Neural cell (in vitro differentiated cells): ENCODE results near the gene ADAT3. TPM values are rescaled to one million over a fixed set of nuclear protein-coding genes. Genes with fewer than 3 reads are reported as not detected.
A peak's percentile ranks its signal among the peaks of the same experiment; 100 is the strongest.

Source experiments
- H2AFZ ChIP-seq: fragments of 200-600, 300-800 bp; sonication (generic), shearing (Covaris generic); 2 replicates; pipeline ENCODE4 v1.6.0; 2014; ENCODE audit warnings: low read depth, mild to moderate bottlenecking, antibody characterized with exemption, low read length, moderate library complexity
- H3F3A ChIP-seq: fragments of 200-600 bp; shearing (Covaris generic); 2 replicates; pipeline ENCODE4 v1.6.1; 2016; ENCODE audit warnings: mild to moderate bottlenecking, moderate library complexity, mixed read lengths, antibody characterized with exemption, low read length; ENCODE audit not compliant: insufficient read depth, poor library complexity, severe bottlenecking
- H3K27ac ChIP-seq: fragments of 200-600, 300-800 bp; sonication (generic), shearing (Covaris generic); 2 replicates; pipeline ENCODE4 v1.5.1; 2014; ENCODE audit warnings: mild to moderate bottlenecking, low read length, moderate library complexity
- H3K27me3 ChIP-seq: fragments of 300-800, 200-600 bp; sonication (generic), shearing (Covaris generic); 2 replicates; pipeline ENCODE4 v1.6.0; 2014; ENCODE audit warnings: mild to moderate bottlenecking, low read depth, low read length, moderate library complexity; ENCODE audit not compliant: insufficient read depth
- H3K36me3 ChIP-seq: fragments of 300-800, 200-600 bp; sonication (generic), shearing (Covaris generic); 2 replicates; pipeline ENCODE4 v1.5.1; 2014; ENCODE audit warnings: mild to moderate bottlenecking, antibody characterized with exemption, low read length, moderate library complexity; ENCODE audit not compliant: insufficient read depth
- H3K4me2 ChIP-seq: fragments of 300-800, 200-600 bp; sonication (generic), shearing (Covaris generic); 2 replicates; pipeline ENCODE4 v1.6.0; 2014; ENCODE audit warnings: mild to moderate bottlenecking, low read length
- H3K4me3 ChIP-seq: fragments of 300-800, 200-600 bp; sonication (generic), shearing (Covaris generic); 2 replicates; pipeline ENCODE4 v1.5.1; 2014; ENCODE audit warnings: mild to moderate bottlenecking, low read length, moderate library complexity
- H3K79me2 ChIP-seq: fragments of 200-600 bp; shearing (Covaris generic); replicated peaks from 2 replicates; pipeline ENCODE4 v1.6.0; 2014; ENCODE audit warnings: mild to moderate bottlenecking, low read length, moderate library complexity; ENCODE audit not compliant: insufficient read depth
- H3K9ac ChIP-seq: fragments of 300-800, 200-600 bp; sonication (generic), shearing (Covaris generic); 2 replicates; pipeline ENCODE4 v1.6.1; 2016; ENCODE audit warnings: mild to moderate bottlenecking, low read length, mixed read lengths
- H3K9me2 ChIP-seq: fragments of 200-600 bp; shearing (Covaris generic); 2 replicates; pipeline ENCODE4 v1.6.1; 2016; ENCODE audit warnings: mild to moderate bottlenecking, low read length, mixed read lengths; ENCODE audit not compliant: insufficient read depth
- H3K9me3 ChIP-seq: fragments of 200-600, 300-800 bp; sonication (generic), shearing (Covaris generic); 2 replicates; pipeline ENCODE4 v1.6.1; 2016; ENCODE audit warnings: mild to moderate bottlenecking, mixed run types, low read length, moderate library complexity, mixed read lengths
- H4K20me1 ChIP-seq: fragments of 200-600 bp; shearing (Covaris generic); 2 replicates; pipeline ENCODE4 v1.6.1; 2016; ENCODE audit warnings: mild to moderate bottlenecking, mixed run types; ENCODE audit not compliant: insufficient read depth
- EP300 ChIP-seq: fragments of 450-650 bp; conservative IDR thresholded peaks from 2 replicates; pipeline ENCODE4 v1.6.1; 2014; ENCODE audit warnings: antibody characterized with exemption, mild to moderate bottlenecking, moderate library complexity; ENCODE audit not compliant: poor library complexity, severe bottlenecking
- EZH2 ChIP-seq: fragments of 200-600, 300-800 bp; shearing (Covaris generic), sonication (generic); IDR thresholded peaks from 2 replicates; pipeline ENCODE4 v1.6.1; 2014; ENCODE audit warnings: antibody characterized with exemption, low read length, borderline replicate concordance, mild to moderate bottlenecking; ENCODE audit not compliant: insufficient read depth, poor library complexity, severe bottlenecking
- MXI1 ChIP-seq: fragments of 450-650 bp; conservative IDR thresholded peaks from 2 replicates; pipeline ENCODE4 v1.6.1; 2014; ENCODE audit warnings: antibody characterized with exemption, mild to moderate bottlenecking; ENCODE audit not compliant: poor library complexity, severe bottlenecking
- POLR2AphosphoS5 ChIP-seq: IDR thresholded peaks from 2 replicates; pipeline ENCODE4 v1.6.1; 2012
- RAD21 ChIP-seq: fragments of 450-650 bp; conservative IDR thresholded peaks from 2 replicates; pipeline ENCODE4 v1.6.1; 2014; ENCODE audit warnings: antibody characterized with exemption, mild to moderate bottlenecking, moderate library complexity
- SMC3 ChIP-seq: fragments of 450-650 bp; conservative IDR thresholded peaks from 2 replicates; pipeline ENCODE4 v1.6.1; 2014; ENCODE audit warnings: antibody characterized with exemption, mild to moderate bottlenecking, moderate library complexity; ENCODE audit not compliant: poor library complexity
- TAF1 ChIP-seq: IDR thresholded peaks from 2 replicates; pipeline ENCODE4 v1.6.1; 2012; ENCODE audit warnings: low read depth
- polyA plus RNA-seq: library from polyadenylated mRNA; depleted of rRNA; stranded (reverse); fragments of >200 nt; gene quantifications from 2 replicates; pipeline ENCODE4 v1.2.3, GENCODE V29; 2014
- TF ChIP-seq, protein P1 (sequence below): IDR thresholded peaks from 2 replicates; pipeline ENCODE4 v1.6.1; 2012; ENCODE audit warnings: borderline replicate concordance
- TF ChIP-seq, protein P2 (sequence below): fragments of 450-650 bp; IDR thresholded peaks from 2 replicates; pipeline ENCODE4 v1.5.1; 2014; ENCODE audit warnings: antibody characterized with exemption, mild to moderate bottlenecking, moderate library complexity; ENCODE audit not compliant: poor library complexity, severe bottlenecking

Gene ADAT3
- polyA plus RNA-seq, 1 donor from 2014 or later, result 1.6 TPM

- Histone ChIP-seq H3K9ac (peak overlapping the region; percentile 9), H3K27ac (no peak overlapping the region), H3K9me2 (no peaks in the 10 kb centered on the region), H3K27me3 (peaks cover 26% of the 10 kb centered on the region), H3K9me3 (no peaks in the 10 kb centered on the region), H4K20me1 (no peaks in the 10 kb centered on the region), H3K4me2 (no peak overlapping the region), H3F3A (no peaks in the 10 kb centered on the region), H3K79me2 (no peaks in the 10 kb centered on the region), H3K36me3 (no peaks in the 10 kb centered on the region), H2AFZ (no peak overlapping the region), H3K4me3 (peak overlapping the region; percentile 66)
- TF ChIP-seq MXI1 (no peak), EZH2 (no peak), EP300 (no peak), POLR2AphosphoS5 (no peak), RAD21 (no peak), SMC3 (no peak), TAF1 (no peak)
- TF ChIP-seq, protein P1, sequence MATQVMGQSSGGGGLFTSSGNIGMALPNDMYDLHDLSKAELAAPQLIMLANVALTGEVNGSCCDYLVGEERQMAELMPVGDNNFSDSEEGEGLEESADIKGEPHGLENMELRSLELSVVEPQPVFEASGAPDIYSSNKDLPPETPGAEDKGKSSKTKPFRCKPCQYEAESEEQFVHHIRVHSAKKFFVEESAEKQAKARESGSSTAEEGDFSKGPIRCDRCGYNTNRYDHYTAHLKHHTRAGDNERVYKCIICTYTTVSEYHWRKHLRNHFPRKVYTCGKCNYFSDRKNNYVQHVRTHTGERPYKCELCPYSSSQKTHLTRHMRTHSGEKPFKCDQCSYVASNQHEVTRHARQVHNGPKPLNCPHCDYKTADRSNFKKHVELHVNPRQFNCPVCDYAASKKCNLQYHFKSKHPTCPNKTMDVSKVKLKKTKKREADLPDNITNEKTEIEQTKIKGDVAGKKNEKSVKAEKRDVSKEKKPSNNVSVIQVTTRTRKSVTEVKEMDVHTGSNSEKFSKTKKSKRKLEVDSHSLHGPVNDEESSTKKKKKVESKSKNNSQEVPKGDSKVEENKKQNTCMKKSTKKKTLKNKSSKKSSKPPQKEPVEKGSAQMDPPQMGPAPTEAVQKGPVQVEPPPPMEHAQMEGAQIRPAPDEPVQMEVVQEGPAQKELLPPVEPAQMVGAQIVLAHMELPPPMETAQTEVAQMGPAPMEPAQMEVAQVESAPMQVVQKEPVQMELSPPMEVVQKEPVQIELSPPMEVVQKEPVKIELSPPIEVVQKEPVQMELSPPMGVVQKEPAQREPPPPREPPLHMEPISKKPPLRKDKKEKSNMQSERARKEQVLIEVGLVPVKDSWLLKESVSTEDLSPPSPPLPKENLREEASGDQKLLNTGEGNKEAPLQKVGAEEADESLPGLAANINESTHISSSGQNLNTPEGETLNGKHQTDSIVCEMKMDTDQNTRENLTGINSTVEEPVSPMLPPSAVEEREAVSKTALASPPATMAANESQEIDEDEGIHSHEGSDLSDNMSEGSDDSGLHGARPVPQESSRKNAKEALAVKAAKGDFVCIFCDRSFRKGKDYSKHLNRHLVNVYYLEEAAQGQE, result no peak
- TF ChIP-seq, protein P2, sequence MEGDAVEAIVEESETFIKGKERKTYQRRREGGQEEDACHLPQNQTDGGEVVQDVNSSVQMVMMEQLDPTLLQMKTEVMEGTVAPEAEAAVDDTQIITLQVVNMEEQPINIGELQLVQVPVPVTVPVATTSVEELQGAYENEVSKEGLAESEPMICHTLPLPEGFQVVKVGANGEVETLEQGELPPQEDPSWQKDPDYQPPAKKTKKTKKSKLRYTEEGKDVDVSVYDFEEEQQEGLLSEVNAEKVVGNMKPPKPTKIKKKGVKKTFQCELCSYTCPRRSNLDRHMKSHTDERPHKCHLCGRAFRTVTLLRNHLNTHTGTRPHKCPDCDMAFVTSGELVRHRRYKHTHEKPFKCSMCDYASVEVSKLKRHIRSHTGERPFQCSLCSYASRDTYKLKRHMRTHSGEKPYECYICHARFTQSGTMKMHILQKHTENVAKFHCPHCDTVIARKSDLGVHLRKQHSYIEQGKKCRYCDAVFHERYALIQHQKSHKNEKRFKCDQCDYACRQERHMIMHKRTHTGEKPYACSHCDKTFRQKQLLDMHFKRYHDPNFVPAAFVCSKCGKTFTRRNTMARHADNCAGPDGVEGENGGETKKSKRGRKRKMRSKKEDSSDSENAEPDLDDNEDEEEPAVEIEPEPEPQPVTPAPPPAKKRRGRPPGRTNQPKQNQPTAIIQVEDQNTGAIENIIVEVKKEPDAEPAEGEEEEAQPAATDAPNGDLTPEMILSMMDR, result no peak
Measured at GRCh38 chr19:1860821-1861598, 44.2 kb upstream of the ADAT3 start.

GRCh38 chr19:1861599-1862031 is 43.6 kb upstream of the ADAT3 start:
- H2AFZ ChIP-seq, result no peak overlapping the region
- H3K27ac ChIP-seq, result no peak overlapping the region
- H3K36me3 ChIP-seq, result no peaks in the 10 kb centered on the region
- H3K9me3 ChIP-seq, result no peaks in the 10 kb centered on the region
- H3K9ac ChIP-seq, result peak overlapping the region; percentile 9
- no peaks in the 10 kb centered on the region for H3F3A ChIP-seq
- H3K9me2 ChIP-seq, result no peaks in the 10 kb centered on the region
- H3K4me3 ChIP-seq, result peak overlapping the region; percentile 66
- TF ChIP-seq TAF1 (no peak), POLR2AphosphoS5 (no peak)
- H3K4me2 ChIP-seq, result peak overlapping the region; percentile 30
- no peaks in the 10 kb centered on the region for H3K79me2 ChIP-seq
- H3K27me3 ChIP-seq, result peaks cover 26% of the 10 kb centered on the region
- H4K20me1 ChIP-seq, result no peaks in the 10 kb centered on the region
